NCI-H2196 treated with DMSO at 0.1 percent for 48 hours (cell line): ENCODE data around the gene CHST9.
"Not testable (repeated sequence)": the region's sequence is repeated elsewhere in the genome, so short reads cannot be mapped to it uniquely, and the experiment has no call there.

Experiments
- DNase-seq: peaks from one replicate; lab custom pipeline; 2025; ENCODE audit not compliant: unreplicated experiment; lab: John Stamatoyannopoulos, UW

The CHST9 gene

DNA sequence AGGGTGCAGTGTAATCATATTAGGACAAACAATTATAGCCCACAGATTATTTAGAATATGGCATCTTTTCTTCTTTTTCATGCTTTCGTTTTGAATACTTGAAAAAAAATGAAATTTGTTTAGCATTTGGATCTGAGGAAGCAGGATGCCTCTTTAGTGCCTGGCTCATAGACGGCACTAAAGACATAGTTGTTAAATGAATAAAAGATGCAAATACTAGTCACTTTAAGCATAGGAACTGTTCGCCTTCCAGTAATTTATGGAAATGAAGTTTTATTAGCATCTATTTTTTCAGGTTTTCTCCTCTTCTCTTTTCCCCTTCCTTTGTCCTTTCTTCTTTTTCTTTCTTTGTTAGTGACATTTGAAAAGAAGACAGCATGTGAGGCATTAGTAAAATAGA is 80.4 kb downstream of the CHST9 start:
- no peak for DNase-seq

DNA sequence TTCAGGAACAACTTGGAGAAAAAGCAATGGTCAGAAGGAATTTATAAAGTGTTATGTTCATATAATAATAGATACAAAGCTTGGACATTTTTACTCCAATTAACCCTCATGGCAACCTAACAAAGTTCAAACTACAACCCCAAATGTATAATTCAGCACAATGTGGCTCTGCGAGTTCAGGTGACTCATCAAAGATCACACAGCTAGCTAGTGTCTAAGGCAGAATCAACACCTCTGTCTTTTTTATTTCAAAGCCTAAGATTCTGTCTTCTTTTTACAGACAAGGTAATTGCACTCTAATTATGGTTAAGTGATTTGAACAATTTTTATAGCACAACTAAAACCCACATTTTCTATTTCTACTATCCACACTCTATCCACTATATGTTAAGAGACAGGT is 90.5 kb downstream of the CHST9 start:
- no peak for DNase-seq

DNA sequence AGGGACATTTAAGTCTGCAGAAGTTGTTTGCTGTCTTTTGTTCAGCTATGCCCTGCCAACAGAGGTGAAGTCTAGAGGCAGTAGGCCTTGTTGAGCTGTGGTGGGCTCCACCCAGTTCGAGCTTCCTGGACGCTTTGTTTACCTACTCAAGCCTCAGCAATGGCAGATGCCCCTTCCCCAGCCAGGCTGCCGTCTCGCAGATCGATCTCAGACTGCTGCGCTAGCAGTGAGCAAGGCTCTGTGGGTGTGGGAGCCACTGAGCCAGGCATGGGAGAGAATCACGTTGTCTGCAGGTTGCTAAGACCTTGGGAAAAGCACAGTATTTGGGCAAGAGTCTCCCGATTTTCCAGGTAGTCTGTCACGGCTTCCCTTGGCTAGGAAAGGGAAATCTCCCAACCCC is 91.8 kb downstream of the CHST9 start:
- not testable (repeated sequence) for DNase-seq

DNA sequence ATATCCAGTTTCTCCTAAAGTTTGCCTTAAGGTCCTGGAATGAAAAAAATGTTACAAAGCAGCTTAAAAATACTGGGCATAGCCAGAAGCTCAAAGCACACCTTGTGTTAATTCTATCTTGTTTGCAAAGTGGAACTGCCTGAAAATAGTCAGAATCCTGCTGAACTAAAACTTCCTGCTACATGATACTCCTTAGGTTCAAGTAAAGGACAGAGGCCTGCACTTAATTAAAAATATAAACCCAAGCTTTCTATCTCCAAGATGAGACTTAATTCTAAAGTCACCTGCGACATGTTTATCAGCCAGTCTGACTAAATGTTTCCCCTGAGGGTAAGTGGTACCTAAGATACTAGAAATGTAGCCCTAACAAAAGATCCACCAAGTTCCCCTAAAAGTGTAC is 103.4 kb downstream of the CHST9 start:
- no peak for DNase-seq

DNA sequence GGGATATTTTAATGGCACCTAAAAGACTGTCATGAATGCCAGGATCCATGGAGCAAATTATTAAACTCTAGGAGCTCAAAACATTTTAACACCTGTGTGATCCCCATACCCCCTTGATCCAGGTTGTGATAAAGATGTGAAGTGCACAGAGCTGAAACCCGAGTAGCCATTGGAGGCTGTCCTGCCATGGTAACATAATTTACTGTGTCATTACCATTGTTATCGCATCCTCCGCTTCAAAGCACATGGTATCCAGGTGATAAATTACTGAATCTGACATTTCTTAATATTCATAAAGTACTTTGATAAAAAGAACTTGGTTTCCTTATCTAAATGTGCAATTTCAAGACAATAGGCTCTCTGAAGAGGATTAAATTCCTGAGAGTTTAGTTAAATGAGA is 109.3 kb downstream of the CHST9 start:
- no peak for DNase-seq

DNA sequence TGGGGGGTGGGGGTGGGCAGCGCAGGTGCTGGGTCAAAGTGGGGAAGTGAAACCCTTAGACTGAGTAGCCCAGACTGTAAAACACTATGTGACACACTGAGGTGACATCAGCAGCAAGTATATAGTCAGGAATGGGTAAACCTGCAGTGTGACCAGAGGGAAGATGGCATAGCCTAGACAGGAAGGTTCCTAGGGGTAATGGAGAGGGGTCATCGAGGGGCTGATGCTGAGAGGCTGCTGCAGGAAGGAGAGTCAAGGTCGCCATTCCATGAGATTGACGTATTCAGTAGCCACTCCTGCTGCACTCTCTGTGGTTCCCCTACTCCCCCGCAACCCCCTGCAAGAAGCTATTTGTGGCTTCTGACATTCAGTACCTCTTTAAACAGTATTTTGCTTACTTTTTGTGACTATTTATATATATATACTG is 111.7 kb downstream of the CHST9 start:
- no peak for DNase-seq

DNA sequence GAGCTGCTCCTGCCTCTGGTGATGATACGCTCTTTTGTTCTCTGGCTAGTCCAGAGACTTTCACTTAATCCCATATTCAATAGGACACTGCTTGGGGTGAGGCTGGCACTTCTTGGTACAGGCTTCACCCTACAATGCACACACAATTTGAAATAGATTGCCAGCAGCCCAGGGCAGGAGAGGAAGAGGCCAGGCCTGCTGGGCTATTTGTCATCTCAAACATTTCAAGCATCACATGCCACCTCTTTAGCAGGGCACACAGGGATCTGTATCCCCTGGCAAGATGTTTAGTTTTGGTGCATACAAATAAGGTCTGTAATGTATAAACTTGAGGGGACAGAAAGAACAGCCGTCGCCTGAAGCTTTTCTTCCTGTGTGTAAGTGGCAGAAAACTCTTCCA is 120.4 kb downstream of the CHST9 start:
- no peak for DNase-seq

DNA sequence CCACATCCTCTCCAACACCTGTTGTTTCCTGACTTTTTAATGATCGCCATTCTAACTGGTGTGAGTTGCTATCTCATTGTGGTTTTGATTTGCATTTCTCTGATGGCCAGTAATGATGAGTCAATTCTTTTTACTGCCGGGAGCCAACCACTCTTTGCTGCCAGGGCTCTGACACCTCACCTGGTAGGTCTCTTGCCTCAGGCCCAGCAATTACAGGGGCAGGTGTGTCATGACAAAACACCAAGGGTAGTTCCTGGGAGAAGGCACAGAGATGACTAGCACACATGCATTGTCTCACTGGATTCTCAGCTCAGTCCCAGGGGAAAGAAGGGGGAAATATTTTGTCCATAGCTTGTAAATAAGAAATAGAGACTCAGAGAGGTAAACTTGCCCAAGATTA is 122.3 kb downstream of the CHST9 start:
- DNase-seq = no peak

DNA sequence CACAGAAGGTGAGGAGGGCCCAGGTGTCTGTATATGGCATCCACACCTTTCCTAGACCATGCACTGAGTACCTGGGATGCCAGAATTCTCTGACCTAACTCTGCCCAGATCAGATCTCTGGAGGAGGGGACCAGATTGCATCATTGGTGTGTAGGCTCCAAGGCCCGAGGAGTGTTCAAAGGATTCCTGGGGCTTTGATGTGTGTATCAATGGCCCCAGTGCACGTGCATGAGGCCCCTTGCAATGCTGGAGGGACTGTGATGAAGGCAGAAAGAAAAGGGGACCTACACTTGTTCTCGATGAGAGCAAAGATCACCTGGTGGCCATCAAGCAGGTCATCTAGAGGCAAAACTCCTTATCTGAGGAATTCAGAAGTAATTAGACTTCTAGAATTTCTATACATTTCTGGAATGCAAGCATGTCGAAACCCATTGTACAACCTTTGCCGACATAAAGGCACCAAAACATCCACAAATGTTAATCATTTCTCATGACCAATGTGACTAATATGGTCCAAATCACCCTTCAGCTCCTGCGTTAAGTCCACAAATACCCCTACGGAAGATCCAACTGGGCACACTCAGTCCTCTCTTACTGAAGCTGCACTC is 123.5 kb downstream of the CHST9 start:
- no peak for DNase-seq

DNA sequence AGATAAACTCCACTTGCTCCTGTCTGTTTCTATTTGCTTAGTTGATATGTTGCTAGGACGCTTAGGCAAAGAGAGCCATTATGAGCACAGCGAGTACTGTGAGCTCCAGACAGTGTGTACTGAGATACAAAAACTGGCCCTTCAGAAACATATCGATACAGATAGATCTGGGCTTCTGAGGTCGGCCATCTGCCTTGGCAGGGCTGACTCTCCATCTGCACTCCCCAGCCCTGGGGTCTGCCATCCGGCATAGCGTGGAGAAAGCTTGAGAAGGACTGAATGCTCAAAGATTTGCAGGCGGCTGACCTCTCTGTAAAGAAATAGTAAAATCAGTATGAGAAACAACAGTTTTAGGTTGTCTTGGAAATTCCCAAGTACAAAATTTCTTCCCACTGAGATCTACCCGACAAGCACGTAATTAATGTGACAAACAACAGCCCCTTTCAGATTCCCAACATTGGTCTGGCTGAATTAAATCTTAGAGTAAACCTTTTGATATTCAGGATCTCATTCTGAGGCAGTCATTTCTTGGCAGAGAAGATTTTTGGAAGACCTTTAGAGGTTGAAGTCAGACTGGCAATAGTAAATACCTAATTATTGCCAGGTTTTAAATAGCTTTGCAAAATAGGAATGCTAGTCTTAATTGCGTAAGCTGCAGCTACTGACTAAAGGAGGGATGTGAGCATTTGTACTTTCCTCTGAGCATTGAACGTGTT is 127.4 kb downstream of the CHST9 start:
- no peak for DNase-seq

DNA sequence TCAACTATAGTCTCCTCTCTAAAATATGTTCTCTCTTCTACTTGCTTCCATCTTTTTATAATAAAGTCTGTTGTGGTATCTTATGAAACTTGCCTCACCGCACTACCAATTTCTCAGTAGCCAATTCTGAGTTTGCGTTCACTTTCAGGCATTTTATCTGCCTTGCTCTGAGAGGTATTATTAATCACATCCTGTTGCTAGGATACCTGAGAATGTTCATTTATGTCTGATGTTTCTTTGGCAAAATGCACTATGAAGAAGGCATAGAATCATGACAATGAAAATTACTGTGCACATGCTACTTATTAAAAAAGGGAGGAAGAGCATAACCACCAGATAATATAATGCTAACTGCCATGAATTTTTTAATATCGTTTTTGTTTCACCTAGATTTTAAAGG is 130.2 kb downstream of the CHST9 start:
- DNase-seq = no peak

DNA sequence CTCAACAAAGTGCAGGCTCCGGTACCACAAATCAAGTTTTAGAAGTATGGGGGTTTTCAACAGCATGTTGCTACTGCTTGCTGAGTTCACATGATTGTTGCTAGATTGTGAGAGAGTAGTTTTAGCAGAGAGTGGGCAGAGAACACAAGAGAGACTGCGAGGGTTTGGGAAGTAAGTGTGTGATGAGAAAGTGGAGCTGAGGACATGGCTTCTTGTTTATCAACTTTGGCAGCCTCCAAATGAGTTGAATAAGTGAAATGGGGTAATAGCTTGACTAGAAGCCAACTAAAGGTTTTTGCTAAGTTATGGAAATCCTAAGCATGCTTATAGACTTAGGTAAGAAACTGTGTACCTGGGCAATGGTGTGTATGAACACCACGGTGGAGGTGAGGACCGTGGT is 135.1 kb downstream of the CHST9 start:
- no peak for DNase-seq

DNA sequence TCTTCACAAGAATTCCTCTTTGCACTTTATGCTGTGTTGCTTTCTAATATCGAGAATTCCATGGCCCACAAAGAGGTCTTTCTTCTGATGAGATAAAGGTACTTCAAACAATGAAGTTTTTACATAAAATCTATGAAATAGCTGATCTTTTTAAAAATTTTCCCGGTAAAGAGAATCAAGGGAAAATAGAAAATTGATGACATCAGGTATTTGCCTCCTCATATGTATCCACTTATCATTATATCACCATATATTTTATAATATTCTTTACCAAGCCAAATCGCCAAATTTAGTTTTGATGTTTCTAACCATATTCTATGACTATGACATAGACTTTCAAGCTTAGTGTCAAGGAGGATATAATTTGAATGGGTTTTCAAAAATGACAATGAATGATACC is 139.8 kb downstream of the CHST9 start:
- DNase-seq = no peak

DNA sequence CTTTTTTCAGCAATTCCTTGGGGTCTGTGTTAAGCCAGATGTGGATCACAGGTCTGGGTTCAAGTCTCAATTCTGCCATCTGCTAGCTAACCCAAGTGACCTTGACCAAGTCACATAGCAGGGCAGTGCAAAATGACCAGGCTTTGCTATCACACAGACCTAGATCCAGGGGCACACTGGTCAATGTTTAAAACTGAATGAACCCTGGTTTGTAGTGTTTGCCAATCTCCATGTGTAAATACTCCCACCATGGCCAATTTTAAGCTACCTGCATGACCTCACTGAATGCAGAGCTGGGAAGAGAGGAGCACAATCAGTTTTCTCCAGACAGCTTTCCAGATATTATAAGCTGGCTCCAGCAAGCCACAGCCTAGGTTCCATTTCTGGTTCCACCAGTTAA is 142.9 kb downstream of the CHST9 start:
- DNase-seq = no peak

DNA sequence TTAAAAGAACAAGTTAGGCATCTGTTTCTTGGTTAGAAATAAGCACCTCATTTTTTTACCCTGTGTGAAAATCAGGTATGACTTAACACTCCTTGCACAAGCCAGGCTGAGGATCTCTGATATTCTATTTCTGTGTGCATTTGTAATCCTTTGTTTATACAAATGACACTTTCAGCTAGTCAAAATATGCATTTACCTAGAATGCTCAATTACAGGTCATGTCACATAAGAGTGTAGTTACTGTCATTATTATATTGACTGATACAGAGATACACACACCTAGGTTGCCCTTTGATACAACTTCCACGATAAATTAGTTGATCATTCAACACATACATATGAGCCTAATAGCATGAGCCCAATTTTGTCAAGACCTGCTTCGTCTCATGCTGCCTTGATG is 144.3 kb downstream of the CHST9 start:
- DNase-seq = no peak

DNA sequence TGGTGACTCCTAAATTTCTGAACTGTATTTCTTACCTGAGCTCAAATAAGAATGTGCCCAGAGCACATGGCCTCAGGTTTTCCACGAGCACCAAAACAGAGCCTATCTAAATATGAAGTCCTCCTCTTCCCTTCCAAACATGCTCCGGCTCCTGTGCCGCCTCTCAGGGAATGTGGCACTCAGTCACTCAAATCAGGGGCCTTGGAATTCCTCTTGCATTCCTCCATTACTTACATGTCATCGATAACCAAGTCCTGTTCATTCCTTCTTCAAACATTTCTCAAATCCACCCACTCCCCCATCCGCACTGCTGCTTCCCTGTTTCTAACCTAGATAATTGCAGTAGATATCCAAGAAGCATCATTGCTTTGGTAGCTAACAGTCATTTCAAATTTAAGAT is 151.4 kb downstream of the CHST9 start:
- no peak for DNase-seq

DNA sequence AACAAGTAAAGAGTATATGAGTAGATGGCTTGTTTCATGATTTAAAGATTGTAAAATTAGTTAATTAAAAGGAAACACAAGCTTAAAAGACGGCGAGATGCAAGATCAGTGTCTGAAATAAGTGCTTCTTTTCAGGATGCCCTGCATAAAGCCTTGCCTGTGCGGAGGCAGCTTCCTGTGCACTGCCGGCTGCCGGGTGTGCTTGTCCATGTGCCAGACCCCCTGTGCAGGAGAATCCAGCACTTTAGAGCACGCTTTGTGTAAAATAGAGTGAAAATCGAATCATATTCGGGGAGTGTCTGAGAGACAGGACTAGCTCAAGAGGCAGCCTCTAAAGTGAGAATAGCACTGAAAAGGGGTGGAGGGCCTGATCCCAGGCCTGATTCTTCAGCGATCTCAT is 154.7 kb downstream of the CHST9 start:
- DNase-seq = no peak

DNA sequence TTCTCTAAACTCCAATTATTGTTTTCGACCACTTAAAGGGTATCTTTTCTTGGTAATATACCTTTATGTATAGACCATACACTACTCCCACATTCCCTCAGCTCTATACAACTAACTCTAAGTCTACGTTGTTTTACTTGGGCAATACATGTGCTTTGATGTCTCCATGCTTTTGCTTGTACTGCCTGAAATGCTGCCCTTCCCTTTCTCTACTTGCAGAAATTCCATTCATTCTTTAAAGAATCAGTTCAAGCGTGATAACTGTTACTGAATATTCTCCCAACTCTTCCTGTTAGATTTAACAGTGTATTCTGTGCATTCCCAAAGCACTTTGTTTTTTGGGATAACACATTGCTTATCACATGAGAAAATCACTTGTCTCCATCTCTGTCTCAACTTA is 162.6 kb downstream of the CHST9 start:
- DNase-seq = no peak

DNA sequence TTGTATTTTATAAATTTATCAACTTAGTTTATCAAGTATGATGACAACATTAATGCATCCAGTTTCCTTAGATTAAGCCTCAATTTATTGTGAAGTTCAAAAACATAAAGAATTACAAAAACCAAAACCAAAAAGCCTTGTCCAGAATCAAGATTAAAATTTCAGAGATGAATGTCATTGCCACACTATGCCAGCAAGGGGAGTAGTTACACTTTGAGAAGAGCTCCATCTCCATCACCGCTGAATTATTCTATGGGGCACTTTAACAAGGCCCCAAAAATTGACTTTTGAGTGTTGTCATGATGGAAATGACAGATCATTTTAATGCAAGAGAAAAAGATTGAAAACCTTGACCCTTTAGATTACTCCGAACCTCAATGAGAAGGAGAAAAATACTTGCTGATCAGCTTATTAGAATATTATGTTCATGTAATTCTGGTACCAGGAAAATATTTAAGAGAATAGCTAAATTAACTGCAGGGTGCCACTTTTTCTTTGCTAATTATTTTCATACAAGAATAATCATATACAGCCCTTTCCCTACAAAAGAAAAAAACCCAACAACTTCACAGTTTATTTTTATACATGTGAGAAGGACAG is 167.1 kb downstream of the CHST9 start:
- no peak for DNase-seq

DNA sequence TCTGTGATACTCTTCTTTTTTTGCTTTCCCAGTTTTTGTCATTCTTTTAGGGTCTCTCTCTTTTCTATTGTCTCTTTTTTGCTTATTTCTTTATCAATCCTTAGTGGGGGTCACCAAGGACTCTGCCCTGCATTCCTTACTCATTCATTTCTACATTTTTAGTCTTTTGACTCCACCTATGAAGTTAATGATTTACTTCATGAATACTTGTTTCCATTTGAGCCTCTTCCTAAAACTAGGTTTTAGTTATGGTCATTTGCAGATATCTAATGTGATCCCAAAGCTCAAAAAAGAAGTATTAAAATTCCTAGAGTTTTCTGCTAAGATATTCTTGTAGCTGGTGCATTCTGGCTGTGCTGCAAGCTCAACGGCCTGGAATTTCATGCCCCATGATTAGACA is 170.3 kb downstream of the CHST9 start:
- DNase-seq = no peak

DNA sequence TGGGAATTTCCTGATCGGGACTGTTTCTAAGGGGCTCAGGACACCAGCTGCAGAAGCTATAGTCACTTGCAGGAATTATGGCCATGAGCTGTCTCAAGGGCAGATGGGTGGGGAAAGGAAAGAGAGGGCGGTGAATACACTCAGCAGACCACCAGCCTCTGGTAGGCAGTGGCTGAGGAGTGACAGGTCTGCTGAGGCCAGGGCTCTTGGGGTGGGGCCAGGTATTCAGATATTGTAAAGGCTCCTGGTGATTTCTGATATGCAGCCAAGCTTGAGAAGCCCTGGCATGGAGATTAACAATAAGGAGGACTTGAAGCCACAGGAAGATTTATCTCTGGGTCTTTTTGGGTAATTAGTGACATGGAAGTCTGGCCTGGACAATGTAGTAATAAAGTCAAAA is 174.3 kb downstream of the CHST9 start:
- no peak for DNase-seq

DNA sequence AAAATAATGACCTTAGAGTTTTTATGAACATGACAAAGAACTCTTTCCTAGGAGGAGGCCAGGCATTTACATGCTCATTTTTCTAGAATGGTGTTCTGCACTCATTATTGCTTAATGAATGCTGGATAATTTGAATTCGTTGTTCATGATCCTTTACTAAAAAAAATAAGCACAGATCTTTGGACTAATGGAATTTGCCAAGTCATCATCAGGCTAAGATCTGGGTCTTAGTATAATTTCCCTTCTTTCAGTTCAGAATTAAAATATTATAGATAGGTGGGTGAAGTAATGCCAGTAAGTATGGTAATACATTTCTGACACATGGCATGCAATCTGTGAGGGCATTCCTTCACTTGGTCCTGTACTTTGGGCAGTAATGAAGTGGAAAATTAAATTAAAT is 175.8 kb downstream of the CHST9 start:
- DNase-seq = no peak

DNA sequence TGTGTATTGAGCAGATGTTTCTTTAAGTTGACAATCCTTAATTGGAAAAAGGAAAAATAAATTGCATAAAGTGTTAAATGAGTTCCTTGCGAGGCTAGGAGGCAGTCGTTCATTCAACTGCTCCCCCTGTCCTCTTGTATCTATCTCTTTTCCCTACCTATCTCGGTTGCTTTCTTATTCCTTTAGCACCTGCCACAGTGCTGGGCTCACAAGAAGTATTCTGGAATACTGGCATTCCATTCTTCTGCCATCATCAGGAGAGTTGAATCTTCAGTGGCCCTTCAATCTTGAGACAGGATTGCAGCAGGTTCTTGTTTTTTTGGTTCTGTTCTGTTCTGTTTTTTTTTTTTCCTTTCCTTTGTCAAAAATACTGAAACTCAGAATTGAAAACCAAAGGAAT is 176.5 kb downstream of the CHST9 start:
- DNase-seq = no peak
